NB4 (cell line): ENCODE data around the gene IFI27L1.

Experiments used
- CTCF ChIP-seq: IDR thresholded peaks from one replicate; pipeline ENCODE4 v1.5.1; 2012; ENCODE audit warnings: low read depth, low read length
- POLR2A ChIP-seq: IDR thresholded peaks from 2 replicates; pipeline ENCODE4 v1.6.1; 2011; ENCODE audit warnings: mild to moderate bottlenecking; ENCODE audit not compliant: insufficient read length; ENCODE audit errors: extremely low read depth

DNA sequence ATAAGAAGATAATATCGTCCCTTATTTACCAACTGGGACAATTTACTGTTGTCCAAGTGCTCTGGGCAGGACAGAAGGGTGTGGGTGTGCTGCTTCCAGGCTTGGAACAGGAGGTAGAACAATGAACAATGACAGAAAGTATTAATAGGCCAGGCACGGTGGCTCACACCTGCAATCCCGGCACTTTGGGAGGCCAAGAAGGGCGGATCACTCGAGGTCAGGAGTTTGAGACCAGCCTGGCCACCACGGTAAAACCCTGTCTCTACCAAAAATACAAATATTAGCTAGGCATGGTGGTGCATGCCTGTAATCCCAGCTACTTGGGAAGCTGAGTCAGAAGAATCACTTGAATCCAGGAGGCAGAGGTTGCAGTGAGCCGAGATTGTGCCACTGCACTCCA, 32.0 kb downstream of the IFI27L1 start:
- no peak for TF ChIP-seq POLR2A
- no peak for TF ChIP-seq CTCF
